Measurements from ENCODE around the gene PGS1. TPM values are rescaled to one million over a fixed set of nuclear protein-coding genes. Genes with fewer than 3 reads are reported as not detected.

The PGS1 gene
- total and polyA plus RNA-seq, 7 experiments from 2014 or later, result 36.1 to 84.3 (median 77.3) TPM

DNA sequence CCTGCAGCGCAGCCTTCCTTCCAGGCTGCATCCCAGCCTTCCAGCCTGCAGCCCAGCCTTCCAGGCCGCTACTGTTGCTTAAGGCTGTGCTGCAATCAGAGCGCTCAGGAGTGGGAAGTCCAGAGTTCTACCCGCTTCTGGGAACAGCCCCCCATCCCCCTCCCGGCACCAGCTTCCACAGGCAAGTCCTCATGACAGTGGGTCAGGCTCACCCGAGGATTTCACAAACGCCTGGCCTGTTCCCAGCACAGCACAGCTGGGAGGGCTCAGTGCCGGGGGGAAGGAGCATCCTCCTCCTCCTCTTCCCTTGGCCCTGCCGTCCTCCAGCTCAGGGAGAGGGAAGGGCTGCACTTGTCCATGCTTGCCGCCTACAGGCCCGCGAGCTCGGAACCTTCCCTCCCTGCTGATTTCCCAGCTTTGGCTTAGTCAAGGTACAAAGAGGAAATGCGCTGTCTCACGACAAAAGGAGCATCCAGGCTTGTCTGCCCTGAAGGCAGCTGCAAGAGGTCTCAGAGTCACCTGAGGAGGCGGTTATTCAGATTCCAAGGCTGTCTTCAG lies 26.9 kb upstream of the PGS1 start:
- DNase-seq (no peak), ATAC-seq (no peak)
- Histone ChIP-seq H3K27ac (ENCODE audit: low read depth, low read length) (no peak overlapping the region), H3K36me3 (ENCODE audit: control insufficient read depth in 2 of 3, insufficient read depth in 3 of 3, low read length in 3 of 3) (no peaks in the 10 kb centered on the region), H3K9me3 (ENCODE audit: control insufficient read depth in 2 of 3, low read length in 3 of 3) (no peaks in the 10 kb centered on the region), H3K4me1 (ENCODE audit: control insufficient read depth in 2 of 2, insufficient read depth in 2 of 2, low read length in 2 of 2) (peaks cover 56 to 76% of the 10 kb centered on the region in 2 donors), H3K27me3 (ENCODE audit: control insufficient read depth in 2 of 2, insufficient read depth in 2 of 2, low read length in 2 of 2) (no peaks in the 10 kb centered on the region), H3K4me3 (ENCODE audit: low read length) (no peak overlapping the region)
- intact Hi-C loops (cut with micrococcal nuclease), result no loop called here
- peaks cover 53 to 85% (median 82%) of the 10 kb centered on the region in 7 donors for H3K4me1 Mint-ChIP-seq
- peak overlapping the region; percentile 25 to 82 (median 72) for H3K4me3 Mint-ChIP-seq
- CTCF ChIA-PET, result interaction anchor here (0.6 kb wide), 1 partner anchor 27 kb away, joined by 4 read pairs; no protein-coding TSS in a partner anchor
- H3K27me3 Mint-ChIP-seq, result no peaks in the 10 kb centered on the region
- H3K9me3 Mint-ChIP-seq, result no peaks in the 10 kb centered on the region
- H3K36me3 Mint-ChIP-seq, result peaks cover 0 to 23% (median under 1%) of the 10 kb centered on the region in 5 donors
- peak overlapping the region in 7 of 9 donors; percentile 9 to 95 (median 84) for H3K27ac Mint-ChIP-seq
- POLR2A ChIA-PET, result no interaction called here

- no peaks in the 10 kb centered on the region for H3K9me3 ChIP-seq (ENCODE audit: control insufficient read depth in 2 of 3, low read length in 3 of 3)
- H3K9me3 Mint-ChIP-seq, result no peaks in the 10 kb centered on the region
- H3K4me1 Mint-ChIP-seq, result peaks cover 40 to 84% (median 69%) of the 10 kb centered on the region in 7 donors
- H3K36me3 ChIP-seq (ENCODE audit: control insufficient read depth in 2 of 3, insufficient read depth in 3 of 3, low read length in 3 of 3), result peaks cover 0 to 19% (median 19%) of the 10 kb centered on the region in 3 experiments
- POLR2A ChIA-PET, result interaction anchor here (0.5 kb wide), 1 partner anchor 910 kb away, joined by 3 read pairs; no protein-coding TSS in a partner anchor
- H3K4me3 Mint-ChIP-seq, result peak overlapping the region; percentile 56 to 94 (median 86)
- H3K36me3 Mint-ChIP-seq, result peaks cover 0 to 43% (median 12%) of the 10 kb centered on the region in 5 donors
- intact Hi-C loops (cut with micrococcal nuclease), result no loop called here
- ATAC-seq (no peak), DNase-seq (no peak)
- peaks cover 63 to 77% of the 10 kb centered on the region in 2 donors for H3K4me1 ChIP-seq (ENCODE audit: control insufficient read depth in 2 of 2, insufficient read depth in 2 of 2, low read length in 2 of 2)
- H3K27me3 Mint-ChIP-seq, result no peaks in the 10 kb centered on the region
- H3K27ac ChIP-seq (ENCODE audit: low read depth, low read length), result peak overlapping the region; percentile 90
- CTCF ChIA-PET, result interaction anchor here (0.6 to 2.0 kb wide), 2 partner anchors 10 to 55 kb away, joined by 5 to 6 read pairs; no protein-coding TSS in a partner anchor
- H3K4me3 ChIP-seq (ENCODE audit: low read length), result no peak overlapping the region
- H3K27ac Mint-ChIP-seq, result peak overlapping the region; percentile 79 to 99 (median 97)
- no peaks in the 10 kb centered on the region for H3K27me3 ChIP-seq (ENCODE audit: control insufficient read depth in 2 of 2, insufficient read depth in 2 of 2, low read length in 2 of 2)
Measured at GRCh38 chr17:78353834-78354233, 24.6 kb upstream of the PGS1 start.

- ATAC-seq, result no peak
- H3K36me3 Mint-ChIP-seq, result peaks cover 0 to 42% (median 12%) of the 10 kb centered on the region in 5 donors
- H3K27me3 Mint-ChIP-seq, result no peaks in the 10 kb centered on the region
- no peaks in the 10 kb centered on the region for H3K9me3 Mint-ChIP-seq
- H3K9me3 ChIP-seq (ENCODE audit: control insufficient read depth in 2 of 3, low read length in 3 of 3), result no peaks in the 10 kb centered on the region
- H3K4me3 ChIP-seq (ENCODE audit: low read length), result peak overlapping the region; percentile 29
- ChIA-PET POLR2A (no interaction called here), CTCF (interaction anchor here (0.6 to 2.0 kb wide), 3 partner anchors 10 to 59 kb away, joined by 3 to 6 read pairs (median 4); no protein-coding TSS in a partner anchor)
- H3K36me3 ChIP-seq (ENCODE audit: control insufficient read depth in 2 of 3, insufficient read depth in 3 of 3, low read length in 3 of 3), result peaks cover 0 to 28% (median 20%) of the 10 kb centered on the region in 3 experiments
- intact Hi-C loops (cut with micrococcal nuclease), result loop anchor here (5.0 kb wide), 4 partner anchors 223 to 422 kb away; partner anchors contain the start of genes TMC8 (in 2 of the 2) and TNRC6C (in 1 of the 2)
- DNase-seq, result peak in 3 of 9 donors; percentile 42 to 67 (median 54)
- peaks cover 63 to 72% of the 10 kb centered on the region in 2 donors for H3K4me1 ChIP-seq (ENCODE audit: control insufficient read depth in 2 of 2, insufficient read depth in 2 of 2, low read length in 2 of 2)
- H3K4me1 Mint-ChIP-seq, result peaks cover 33 to 74% (median 60%) of the 10 kb centered on the region in 7 donors
- peak overlapping the region; percentile 90 for H3K27ac ChIP-seq (ENCODE audit: low read depth, low read length)
- H3K4me3 Mint-ChIP-seq, result peak overlapping the region; percentile 76 to 92 (median 88)
- H3K27ac Mint-ChIP-seq, result peak overlapping the region; percentile 92 to 99 (median 98)
- no peaks in the 10 kb centered on the region for H3K27me3 ChIP-seq (ENCODE audit: control insufficient read depth in 2 of 2, insufficient read depth in 2 of 2, low read length in 2 of 2)
Measured at GRCh38 chr17:78355045-78355641, 23.3 kb upstream of the PGS1 start.

- Mint-ChIP-seq H3K27ac (peak overlapping the region; percentile 92 to 99 (median 98)), H3K9me3 (no peaks in the 10 kb centered on the region), H3K4me3 (peak overlapping the region; percentile 80 to 92 (median 89)), H3K4me1 (peaks cover 28 to 69% (median 54%) of the 10 kb centered on the region in 7 donors), H3K36me3 (peaks cover 0 to 42% (median 12%) of the 10 kb centered on the region in 5 donors), H3K27me3 (no peaks in the 10 kb centered on the region)
- peaks cover 0 to 28% (median 20%) of the 10 kb centered on the region in 3 experiments for H3K36me3 ChIP-seq (ENCODE audit: control insufficient read depth in 2 of 3, insufficient read depth in 3 of 3, low read length in 3 of 3)
- intact Hi-C loops (cut with micrococcal nuclease), result loop anchor here (1.0 to 5.0 kb wide), 8 partner anchors 12 to 422 kb away; partner anchors contain the start of genes TMC8 (in 2 of the 2) and TNRC6C (in 1 of the 2)
- DNase-seq, result no peak
- peak overlapping the region; percentile 90 for H3K27ac ChIP-seq (ENCODE audit: low read depth, low read length)
- H3K9me3 ChIP-seq (ENCODE audit: control insufficient read depth in 2 of 3, low read length in 3 of 3), result no peaks in the 10 kb centered on the region
- H3K4me1 ChIP-seq (ENCODE audit: control insufficient read depth in 2 of 2, insufficient read depth in 2 of 2, low read length in 2 of 2), result peaks cover 63 to 67% of the 10 kb centered on the region in 2 donors
- ChIA-PET CTCF (interaction anchor here (0.7 to 1.5 kb wide), 4 partner anchors 12 to 100 kb away, joined by 4 to 7 read pairs (median 4); no protein-coding TSS in a partner anchor), POLR2A (interaction anchor here (0.6 to 1.1 kb wide), 3 partner anchors 67 to 103 kb away, joined by 3 to 6 read pairs (median 3); no protein-coding TSS in a partner anchor)
- no peak for ATAC-seq
- H3K4me3 ChIP-seq (ENCODE audit: low read length), result peak overlapping the region; percentile 29
- no peaks in the 10 kb centered on the region for H3K27me3 ChIP-seq (ENCODE audit: control insufficient read depth in 2 of 2, insufficient read depth in 2 of 2, low read length in 2 of 2)
Measured at GRCh38 chr17:78355701-78356100, 22.7 kb upstream of the PGS1 start.

DNA sequence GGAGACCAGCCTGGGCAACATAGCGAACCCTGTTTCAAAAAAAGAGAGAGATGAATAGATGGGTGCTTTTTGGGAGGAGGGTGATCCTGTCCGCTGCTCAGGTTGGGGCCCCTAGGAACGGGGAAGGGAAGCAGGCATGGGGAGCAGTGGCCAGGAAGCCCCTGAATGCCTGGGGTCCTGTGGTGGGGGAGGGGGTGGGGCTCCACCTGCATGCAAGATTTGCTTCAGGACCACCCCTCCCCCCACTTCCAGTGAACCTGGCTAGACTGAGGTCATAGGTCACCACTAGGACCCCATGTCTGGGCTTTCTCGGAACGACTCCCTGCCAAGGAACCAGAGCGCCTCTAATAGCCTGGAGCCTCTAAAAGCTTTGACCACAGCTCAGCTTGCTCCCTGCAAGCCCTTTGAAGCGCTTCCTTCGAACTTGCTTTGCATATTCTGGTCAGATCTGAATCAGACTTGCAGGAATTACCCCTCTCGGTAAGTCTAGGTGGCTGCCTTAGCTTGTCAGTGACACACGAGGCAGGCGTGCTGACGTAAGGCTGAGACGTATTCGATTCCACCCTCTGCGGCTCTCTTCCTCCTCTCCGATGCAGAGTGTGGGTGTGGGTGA lies 22.2 kb upstream of the PGS1 start:
- H3K4me3 Mint-ChIP-seq, result peak overlapping the region; percentile 80 to 92 (median 89)
- no peaks in the 10 kb centered on the region for H3K27me3 Mint-ChIP-seq
- H3K27ac Mint-ChIP-seq, result peak overlapping the region; percentile 92 to 99 (median 98)
- H3K27ac ChIP-seq (ENCODE audit: low read depth, low read length), result peak overlapping the region; percentile 90
- H3K4me1 Mint-ChIP-seq, result peaks cover 29 to 72% (median 54%) of the 10 kb centered on the region in 7 donors
- intact Hi-C loops (cut with micrococcal nuclease), result loop anchor here (1.0 to 5.0 kb wide), 8 partner anchors 13 to 421 kb away; partner anchors contain the start of genes TMC8 (in 2 of the 2) and TNRC6C (in 1 of the 2)
- ChIA-PET POLR2A (interaction anchor here (0.6 to 1.4 kb wide), 6 partner anchors 29 to 141 kb away, joined by 3 to 6 read pairs (median 3); no protein-coding TSS in a partner anchor), CTCF (interaction anchor here (0.7 to 1.5 kb wide), 4 partner anchors 12 to 101 kb away, joined by 4 to 7 read pairs (median 4); no protein-coding TSS in a partner anchor)
- H3K9me3 ChIP-seq (ENCODE audit: control insufficient read depth in 2 of 3, low read length in 3 of 3), result no peaks in the 10 kb centered on the region
- H3K36me3 Mint-ChIP-seq, result peaks cover 0 to 42% (median 12%) of the 10 kb centered on the region in 5 donors
- DNase-seq (peak; percentile 50 to 98 (median 93)), ATAC-seq (peak; percentile 75)
- H3K27me3 ChIP-seq (ENCODE audit: control insufficient read depth in 2 of 2, insufficient read depth in 2 of 2, low read length in 2 of 2), result no peaks in the 10 kb centered on the region
- H3K9me3 Mint-ChIP-seq, result no peaks in the 10 kb centered on the region
- peaks cover 0 to 28% (median 20%) of the 10 kb centered on the region in 3 experiments for H3K36me3 ChIP-seq (ENCODE audit: control insufficient read depth in 2 of 3, insufficient read depth in 3 of 3, low read length in 3 of 3)
- H3K4me3 ChIP-seq (ENCODE audit: low read length), result peak overlapping the region; percentile 29
- peaks cover 63 to 64% of the 10 kb centered on the region in 2 donors for H3K4me1 ChIP-seq (ENCODE audit: control insufficient read depth in 2 of 2, insufficient read depth in 2 of 2, low read length in 2 of 2)

Measured in naive thymus-derived CD4-positive, alpha-beta T cell (primary cell).